Activated B cell treated with CpG ODN at 0.5 μM for 24 hours (primary cell): ENCODE data around the gene TRPC4. TPM values are rescaled to one million over a fixed set of nuclear protein-coding genes. Genes with fewer than 3 reads are reported as not detected.

Experiments
- ATAC-seq: fragments of 200-7000 bp; cut with Tn5 transposase; one replicate; pipeline ENCODE4 v1.10.0; 2021; ENCODE audit warnings: low read depth, mild to moderate bottlenecking, moderate library complexity
- CTCF ChIA-PET: fragments of 350-600 bp; sonication (Branson Sonifier 250); formaldehyde crosslinking; loops from one replicate; lab custom pipeline; 2021; ENCODE audit warnings: antibody characterized with exemption; lab: Charles Lee
- POLR2A ChIA-PET: fragments of 350-600 bp; sonication (Branson Sonifier 250); formaldehyde crosslinking; loops from one replicate; lab custom pipeline; 2021; ENCODE audit warnings: antibody characterized with exemption; lab: Charles Lee
- DNase-seq: peaks from one replicate; pipeline ENCODE4 v3.0.0; 2022
- H3K27ac Mint-ChIP-seq: one replicate; pipeline ENCODE4 v1.8.0; 2020; ENCODE audit warnings: mixed read lengths
- H3K27me3 Mint-ChIP-seq: one replicate; pipeline ENCODE4 v1.8.0; 2021; ENCODE audit warnings: mixed read lengths
- H3K36me3 Mint-ChIP-seq: one replicate; pipeline ENCODE4 v1.8.0; 2021; ENCODE audit warnings: low read depth, mixed read lengths
- H3K4me1 Mint-ChIP-seq: one replicate; pipeline ENCODE4 v1.8.0; 2021; ENCODE audit warnings: mixed read lengths
- H3K4me3 Mint-ChIP-seq: one replicate; pipeline ENCODE4 v1.8.0; 2020; ENCODE audit warnings: mild to moderate bottlenecking, mixed read lengths
- H3K9me3 Mint-ChIP-seq: one replicate; pipeline ENCODE4 v1.8.0; 2020; ENCODE audit warnings: mixed read lengths
- CTCF ChIP-seq: fragments of 200-600 bp; IDR thresholded peaks from one replicate; pipeline ENCODE4 v1.8.0; 2022; ENCODE audit warnings: antibody characterized with exemption, mild to moderate bottlenecking
- intact Hi-C: fragments of 100-400 bp; cut with micrococcal nuclease; formaldehyde crosslinking; loops from one replicate; pipeline ENCODE4 v1.15.1; 2024
- total RNA-seq: library from RNA; stranded (reverse); gene quantifications from 2 replicates; pipeline ENCODE4 v1.2.3, GENCODE V29; 2022

TRPC4 gene
- total RNA-seq, 1 donor from 2014 or later = not detected

- POLR2A ChIA-PET = no interaction called here
- DNase-seq (no peak), ATAC-seq (no peak)
- intact Hi-C loops = no loop called here
- no peak overlapping the region for H3K4me3 Mint-ChIP-seq
- TF ChIP-seq CTCF = no peak
- no peaks in the 10 kb centered on the region for H3K4me1 Mint-ChIP-seq
- H3K27me3 Mint-ChIP-seq = no peaks in the 10 kb centered on the region
- H3K27ac Mint-ChIP-seq = no peak overlapping the region
- H3K36me3 Mint-ChIP-seq = no peaks in the 10 kb centered on the region
- H3K9me3 Mint-ChIP-seq = no peaks in the 10 kb centered on the region
- CTCF ChIA-PET = no interaction called here
These were observed 103.1 kb downstream of the TRPC4 start for GRCh38 chr13:37766502-37766901.

GRCh38 chr13:37755349-37755748 lies 114.2 kb downstream of the TRPC4 start:
- no peak for TF ChIP-seq CTCF
- Mint-ChIP-seq H3K27me3 (no peaks in the 10 kb centered on the region), H3K27ac (no peak overlapping the region), H3K4me3 (no peak overlapping the region), H3K9me3 (no peaks in the 10 kb centered on the region), H3K36me3 (no peaks in the 10 kb centered on the region), H3K4me1 (no peaks in the 10 kb centered on the region)
- CTCF ChIA-PET = no interaction called here
- ATAC-seq = no peak
- DNase-seq = no peak
- POLR2A ChIA-PET = no interaction called here
- intact Hi-C loops = no loop called here

GRCh38 chr13:37753776-37754175 lies 115.8 kb downstream of the TRPC4 start:
- H3K4me1 Mint-ChIP-seq = no peaks in the 10 kb centered on the region
- no peak overlapping the region for H3K4me3 Mint-ChIP-seq
- DNase-seq (no peak), ATAC-seq (no peak)
- no peaks in the 10 kb centered on the region for H3K9me3 Mint-ChIP-seq
- no peak overlapping the region for H3K27ac Mint-ChIP-seq
- POLR2A ChIA-PET = no interaction called here
- H3K27me3 Mint-ChIP-seq = no peaks in the 10 kb centered on the region
- CTCF ChIA-PET = no interaction called here
- no peak for TF ChIP-seq CTCF
- intact Hi-C loops = no loop called here
- H3K36me3 Mint-ChIP-seq = no peaks in the 10 kb centered on the region

GRCh38 chr13:37752146-37752545 lies 117.4 kb downstream of the TRPC4 start:
- Mint-ChIP-seq H3K9me3 (no peaks in the 10 kb centered on the region), H3K27me3 (no peaks in the 10 kb centered on the region), H3K4me1 (no peaks in the 10 kb centered on the region), H3K36me3 (no peaks in the 10 kb centered on the region), H3K27ac (no peak overlapping the region), H3K4me3 (no peak overlapping the region)
- intact Hi-C loops = no loop called here
- TF ChIP-seq CTCF = no peak
- CTCF ChIA-PET = no interaction called here
- ATAC-seq (no peak), DNase-seq (no peak)
- POLR2A ChIA-PET = no interaction called here

GRCh38 chr13:37751025-37751424 lies 118.5 kb downstream of the TRPC4 start:
- CTCF ChIA-PET = no interaction called here

More at GRCh38 chr13:37751025-37751424, 118.5 kb downstream of the TRPC4 start:
- ATAC-seq (no peak), DNase-seq (no peak)
- intact Hi-C loops = no loop called here
- H3K9me3 Mint-ChIP-seq = no peaks in the 10 kb centered on the region
- H3K4me1 Mint-ChIP-seq = no peaks in the 10 kb centered on the region
- POLR2A ChIA-PET = no interaction called here
- no peak for TF ChIP-seq CTCF
- no peaks in the 10 kb centered on the region for H3K27me3 Mint-ChIP-seq
- H3K36me3 Mint-ChIP-seq = no peaks in the 10 kb centered on the region
- no peak overlapping the region for H3K27ac Mint-ChIP-seq
- no peak overlapping the region for H3K4me3 Mint-ChIP-seq
